Testis (tissue), 3 donors: Measurements from ENCODE around the gene TAF13. TPM values are rescaled to one million over a fixed set of nuclear protein-coding genes. Genes with fewer than 3 reads are reported as not detected.
"Not testable (repeated sequence)": the region's sequence is repeated elsewhere in the genome, so short reads cannot be mapped to it uniquely, and the experiment has no call there.

ENCODE experiments used
- DNase-seq: peaks from one replicate; pipeline ENCODE4 v3.0.0-alpha.2; 2019
- H3K27ac ChIP-seq, 2 donors: fragments of 200-600 bp; sonication (generic); one replicate each; pipeline ENCODE4 v1.5.1; 2019
- H3K27me3 ChIP-seq: fragments of 200-600 bp; sonication (generic); one replicate; pipeline ENCODE4 v1.5.1; 2019
- H3K36me3 ChIP-seq: fragments of 200-600 bp; sonication (generic); one replicate; pipeline ENCODE4 v1.5.1; 2017; ENCODE audit warnings: low read depth; ENCODE audit errors: missing control alignments
- H3K4me1 ChIP-seq: fragments of 200-600 bp; sonication (generic); one replicate; pipeline ENCODE4 v1.5.1; 2019
- H3K4me3 ChIP-seq, 2 donors: fragments of 200-600 bp; sonication (generic); one replicate each; pipeline ENCODE4 v1.5.1; 2017 to 2019
- H3K9me3 ChIP-seq: fragments of 200-600 bp; sonication (generic); one replicate; pipeline ENCODE4 v1.5.1; 2017
- POLR2A ChIP-seq: fragments of 450-650 bp; IDR thresholded peaks from one replicate; pipeline ENCODE4 v1.6.1; 2017; ENCODE audit warnings: antibody characterized with exemption, mild to moderate bottlenecking, moderate library complexity
- WGBS, 2 donors: methylation state at CpG; one replicate each; pipeline ENCODE4 v1.1.5; 2018; 5-methylcytosine and 5-hydroxymethylcytosine counted together
- intact Hi-C: fragments of 100-400 bp; cut with DNase I; formaldehyde crosslinking; loops from one replicate; pipeline ENCODE4 v1.15.1; 2023; ENCODE audit warnings: low total_unique reads
- polyA plus RNA-seq: library from polyadenylated mRNA; stranded (reverse); fragments of 350-450 nt; fragmentation: Illumina TruSeq; extraction: RNeasy Lipid Tissue Mini Kit (QIAGEN cat#74804); gene quantifications from one replicate; pipeline ENCODE4 v1.2.3, GENCODE V29; 2014; ENCODE audit warnings: low read depth, low replicate concordance; ENCODE audit not compliant: insufficient read depth
- total RNA-seq, 2 donors: library from RNA; depleted of rRNA; stranded (reverse); fragments of >200 nt; gene quantifications; one replicate each; pipeline ENCODE4 v1.2.3, GENCODE V29; 2016
- TF ChIP-seq, protein P1 (sequence below), 3 experiments: fragments of 450-650 bp in 2 of 3; fragments of 200-600 bp in 1 of 3; sonication (generic) in 1 of 3; IDR thresholded peaks; one replicate each; pipeline ENCODE4 v1.5.1; 2016 to 2019; ENCODE audit warnings: antibody characterized with exemption in 3 of 3, mild to moderate bottlenecking in 2 of 3, moderate library complexity in 1 of 3

Gene TAF13
- total and polyA plus RNA-seq, 3 donors from 2014 or later: 27.9 to 42.0 (median 38.5) TPM

DNA sequence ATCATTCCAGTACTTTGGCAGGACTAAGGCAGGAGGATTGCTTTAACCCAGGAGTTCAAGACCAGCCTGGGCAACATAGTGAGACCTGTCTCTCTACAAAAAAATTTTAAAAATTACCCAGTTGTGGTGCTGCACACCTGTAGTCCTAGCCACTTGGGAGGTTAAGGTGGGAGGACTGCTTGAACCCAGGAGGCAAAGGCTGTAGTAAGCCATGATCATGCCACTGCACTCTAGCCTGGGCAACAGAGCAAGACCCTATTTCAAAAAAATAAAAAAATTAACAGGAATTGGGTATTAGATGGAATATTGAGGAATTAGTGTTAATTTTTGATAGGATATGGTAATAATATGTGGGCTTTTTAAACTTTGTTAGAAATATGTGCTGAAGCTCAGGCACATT lies 16.8 kb downstream of the TAF13 start:
- H3K4me3 ChIP-seq: no peak overlapping the region
- H3K27ac ChIP-seq: no peak overlapping the region
- intact Hi-C loops: no loop called here
- H3K27me3 ChIP-seq: no peaks in the 10 kb centered on the region
- no peak for TF ChIP-seq POLR2A
- TF ChIP-seq, protein P1, sequence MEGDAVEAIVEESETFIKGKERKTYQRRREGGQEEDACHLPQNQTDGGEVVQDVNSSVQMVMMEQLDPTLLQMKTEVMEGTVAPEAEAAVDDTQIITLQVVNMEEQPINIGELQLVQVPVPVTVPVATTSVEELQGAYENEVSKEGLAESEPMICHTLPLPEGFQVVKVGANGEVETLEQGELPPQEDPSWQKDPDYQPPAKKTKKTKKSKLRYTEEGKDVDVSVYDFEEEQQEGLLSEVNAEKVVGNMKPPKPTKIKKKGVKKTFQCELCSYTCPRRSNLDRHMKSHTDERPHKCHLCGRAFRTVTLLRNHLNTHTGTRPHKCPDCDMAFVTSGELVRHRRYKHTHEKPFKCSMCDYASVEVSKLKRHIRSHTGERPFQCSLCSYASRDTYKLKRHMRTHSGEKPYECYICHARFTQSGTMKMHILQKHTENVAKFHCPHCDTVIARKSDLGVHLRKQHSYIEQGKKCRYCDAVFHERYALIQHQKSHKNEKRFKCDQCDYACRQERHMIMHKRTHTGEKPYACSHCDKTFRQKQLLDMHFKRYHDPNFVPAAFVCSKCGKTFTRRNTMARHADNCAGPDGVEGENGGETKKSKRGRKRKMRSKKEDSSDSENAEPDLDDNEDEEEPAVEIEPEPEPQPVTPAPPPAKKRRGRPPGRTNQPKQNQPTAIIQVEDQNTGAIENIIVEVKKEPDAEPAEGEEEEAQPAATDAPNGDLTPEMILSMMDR (IDR thresholded peaks at IDR 0.05): no peak
- no peaks in the 10 kb centered on the region for H3K4me1 ChIP-seq
- no peak for DNase-seq
- H3K36me3 ChIP-seq: no peaks in the 10 kb centered on the region
- H3K9me3 ChIP-seq: no peaks in the 10 kb centered on the region

DNA sequence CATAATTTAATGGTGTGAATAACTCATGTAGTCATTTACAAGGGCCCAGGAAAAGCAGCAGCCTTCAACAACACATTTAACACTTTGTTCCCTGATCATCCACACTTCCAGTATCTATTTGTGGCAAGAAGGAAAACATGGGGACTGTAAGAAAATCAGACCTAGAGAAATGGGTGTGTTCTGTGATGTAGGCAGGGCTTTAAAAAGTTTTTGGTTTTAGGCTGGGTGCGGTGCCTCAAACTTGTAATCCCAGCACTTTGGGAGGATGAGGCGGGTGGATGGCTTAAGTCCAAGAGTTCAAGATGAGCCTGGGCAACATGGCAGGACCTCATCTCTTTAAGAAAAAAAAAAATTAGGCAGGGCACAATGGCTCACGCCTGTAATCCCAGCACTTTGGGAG lies 19.7 kb downstream of the TAF13 start:
- Histone ChIP-seq H3K27ac (no peak overlapping the region), H3K4me1 (no peaks in the 10 kb centered on the region), H3K36me3 (no peaks in the 10 kb centered on the region), H3K27me3 (no peaks in the 10 kb centered on the region), H3K4me3 (no peak overlapping the region), H3K9me3 (no peaks in the 10 kb centered on the region)
- no peak for TF ChIP-seq POLR2A
- TF ChIP-seq, protein P1 (IDR thresholded peaks at IDR 0.05): no peak
- intact Hi-C loops: no loop called here
- 84 to 89% methylated on average over 3 of the region's 3 CpGs for WGBS, 2 donors
- DNase-seq: no peak

DNA sequence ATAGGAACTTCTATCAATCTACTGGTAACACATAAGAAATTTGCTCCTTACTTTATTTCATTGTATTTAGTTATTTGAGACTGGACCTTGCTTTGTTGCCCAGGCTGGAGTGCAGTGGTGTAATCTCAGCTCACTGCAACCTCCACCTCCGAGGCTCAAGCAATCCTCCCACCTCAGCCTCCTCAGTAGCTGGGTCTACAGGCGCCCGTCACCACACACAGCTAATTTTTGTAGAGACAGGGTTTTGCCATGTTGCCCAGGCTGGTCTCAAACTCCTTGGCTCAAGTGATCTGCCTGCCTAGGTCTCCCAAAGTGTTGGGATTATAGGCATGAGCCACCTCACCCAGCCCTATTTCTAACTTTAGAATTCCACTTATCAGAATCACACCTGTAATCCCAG lies 23.7 kb downstream of the TAF13 start:
- H3K27ac ChIP-seq, DNase-seq, H3K9me3 ChIP-seq, H3K4me1 ChIP-seq, intact Hi-C loops, H3K4me3 ChIP-seq, H3K36me3 ChIP-seq, H3K27me3 ChIP-seq: not testable (repeated sequence)
- 84 to 92% methylated on average over 3 of the region's 3 CpGs for WGBS, 2 donors

DNA sequence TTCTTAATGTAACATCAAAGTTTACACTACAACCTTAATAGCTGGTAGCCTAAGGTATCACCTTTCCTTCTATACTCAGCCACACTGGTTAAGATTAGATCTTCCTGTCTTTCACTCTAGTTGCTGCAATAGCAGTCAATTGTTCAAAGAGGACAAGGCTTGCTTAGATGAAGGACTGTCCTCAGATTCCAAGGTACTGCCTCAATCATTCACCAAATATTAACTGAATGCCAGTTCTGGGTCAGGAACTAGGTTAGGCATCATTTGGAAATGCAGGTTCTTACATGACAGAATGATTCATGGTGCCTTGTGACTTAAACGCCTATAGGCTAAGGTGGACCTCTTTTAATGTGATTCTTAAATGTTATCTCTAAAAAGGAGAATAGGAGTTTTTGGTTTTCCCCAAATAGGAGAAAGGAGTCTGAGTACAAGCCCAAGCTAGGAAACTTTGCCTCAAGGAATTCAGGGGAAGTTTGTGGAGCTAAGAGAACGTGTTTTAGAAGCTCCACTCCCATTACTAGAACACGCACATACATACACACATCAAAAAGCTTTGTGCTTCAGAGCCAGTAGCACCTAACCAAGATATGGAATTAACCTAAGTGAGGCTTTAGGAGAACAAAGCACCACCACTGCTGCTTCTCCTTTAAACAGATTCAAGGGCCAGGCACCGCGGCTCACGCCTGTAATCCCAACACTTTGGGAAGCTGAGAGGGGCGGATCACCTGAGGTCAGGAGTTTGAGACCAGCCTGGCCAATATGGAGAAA lies 25.4 kb downstream of the TAF13 start:
- no peak overlapping the region for H3K27ac ChIP-seq
- H3K36me3 ChIP-seq: no peaks in the 10 kb centered on the region
- H3K4me3 ChIP-seq: no peak overlapping the region
- WGBS, 2 donors: 78 to 81% methylated on average over 7 of the region's 7 CpGs
- no peak for DNase-seq
- no peaks in the 10 kb centered on the region for H3K9me3 ChIP-seq
- TF ChIP-seq POLR2A: no peak
- TF ChIP-seq, protein P1 (IDR thresholded peaks at IDR 0.05): no peak
- intact Hi-C loops: no loop called here
- no peaks in the 10 kb centered on the region for H3K27me3 ChIP-seq
- H3K4me1 ChIP-seq: no peaks in the 10 kb centered on the region

DNA sequence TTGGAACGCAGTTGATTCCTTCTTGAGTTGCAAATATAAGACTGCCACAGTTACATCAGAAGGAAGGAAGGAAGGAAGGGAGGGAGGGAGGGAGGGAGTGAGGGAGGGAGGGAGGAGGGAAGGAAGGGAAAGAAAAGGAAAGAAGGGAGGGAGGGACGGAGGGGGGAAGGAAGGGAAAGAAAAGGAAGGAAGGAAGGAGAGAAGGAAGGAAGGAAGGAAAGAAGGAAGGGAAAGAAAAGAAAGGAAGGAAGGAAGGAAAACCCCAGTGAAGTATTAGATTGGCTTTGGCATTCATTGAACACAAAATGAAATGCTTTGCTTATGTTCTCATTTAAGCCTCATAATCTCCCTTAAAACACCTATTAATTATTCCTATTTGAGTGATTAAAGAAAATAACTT lies 27.5 kb downstream of the TAF13 start:
- DNase-seq: no peak
- TF ChIP-seq, protein P1 (IDR thresholded peaks at IDR 0.05): no peak
- no peak for TF ChIP-seq POLR2A
- 47 to 53% methylated on average over 2 of the region's 2 CpGs for WGBS, 2 donors
- no peak overlapping the region for H3K27ac ChIP-seq
- H3K9me3 ChIP-seq: no peaks in the 10 kb centered on the region
- H3K27me3 ChIP-seq: no peaks in the 10 kb centered on the region
- no peak overlapping the region for H3K4me3 ChIP-seq
- no peaks in the 10 kb centered on the region for H3K4me1 ChIP-seq
- intact Hi-C loops: no loop called here
- H3K36me3 ChIP-seq: no peaks in the 10 kb centered on the region
